GM18507 (cell line): ENCODE measurements around the gene SLITRK1.

Source experiments
- DNase-seq: peaks from one replicate; pipeline ENCODE4 v3.0.0; 2011; ENCODE audit warnings: low read depth; ENCODE audit not compliant: insufficient read length; ENCODE audit errors: extremely low spot score
- FAIRE-seq: peaks from 2 replicates; lab custom pipeline; 2011; peaks lifted over from hg19 to GRCh38; lab: Jason Lieb, UNC

Gene SLITRK1

GRCh38 chr13:83877651-83878355 is 4.5 kb downstream of the SLITRK1 start:
- DNase-seq (no peak), FAIRE-seq (no peak)

GRCh38 chr13:83876546-83876945 is 5.7 kb downstream of the SLITRK1 start:
- DNase-seq (no peak), FAIRE-seq (no peak)

- no peak for FAIRE-seq
- no peak for DNase-seq
Observed at GRCh38 chr13:83867708-83868107, 14.6 kb downstream of the SLITRK1 start.

- DNase-seq (no peak), FAIRE-seq (no peak)
Observed at GRCh38 chr13:83865161-83866137, 16.8 kb downstream of the SLITRK1 start.

- no peak for FAIRE-seq
- no peak for DNase-seq
Observed at GRCh38 chr13:83853771-83854170, 28.5 kb downstream of the SLITRK1 start.

- no peak for FAIRE-seq
- DNase-seq: no peak
Observed at GRCh38 chr13:83845106-83845505, 37.2 kb downstream of the SLITRK1 start.

- FAIRE-seq: no peak
Observed at GRCh38 chr13:83839146-83839545, 43.1 kb downstream of the SLITRK1 start.

GRCh38 chr13:83831796-83832195 is 50.5 kb downstream of the SLITRK1 start:
- no peak for FAIRE-seq
- no peak for DNase-seq

More at GRCh38 chr13:83839146-83839545, 43.1 kb downstream of the SLITRK1 start:
- no peak for DNase-seq

- FAIRE-seq: no peak
- DNase-seq: no peak
Observed at GRCh38 chr13:83829810-83830209, 52.5 kb downstream of the SLITRK1 start.

- no peak for FAIRE-seq
- DNase-seq: no peak
Observed at GRCh38 chr13:83827338-83827737, 54.9 kb downstream of the SLITRK1 start.
